GM19240 (cell line): ENCODE results near the gene NKAPD1.
"Not testable (repeated sequence)": the region's sequence is repeated elsewhere in the genome, so short reads cannot be mapped to it uniquely, and the experiment has no call there.

Experiments
- DNase-seq: peaks from one replicate; pipeline ENCODE4 v3.0.0; 2011; ENCODE audit warnings: low spot score; ENCODE audit not compliant: insufficient read length

NKAPD1 gene, protein sequence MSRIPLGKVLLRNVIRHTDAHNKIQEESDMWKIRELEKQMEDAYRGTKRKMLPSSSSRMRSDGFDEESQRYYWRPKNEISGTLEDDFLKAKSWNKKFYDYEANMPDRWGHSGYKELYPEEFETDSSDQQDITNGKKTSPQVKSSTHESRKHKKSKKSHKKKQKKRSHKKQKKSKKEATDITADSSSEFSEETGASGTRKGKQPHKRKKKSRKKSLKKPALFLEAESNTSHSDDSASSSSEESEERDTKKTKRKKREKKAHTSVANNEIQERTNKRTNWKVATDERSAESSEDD

DNA sequence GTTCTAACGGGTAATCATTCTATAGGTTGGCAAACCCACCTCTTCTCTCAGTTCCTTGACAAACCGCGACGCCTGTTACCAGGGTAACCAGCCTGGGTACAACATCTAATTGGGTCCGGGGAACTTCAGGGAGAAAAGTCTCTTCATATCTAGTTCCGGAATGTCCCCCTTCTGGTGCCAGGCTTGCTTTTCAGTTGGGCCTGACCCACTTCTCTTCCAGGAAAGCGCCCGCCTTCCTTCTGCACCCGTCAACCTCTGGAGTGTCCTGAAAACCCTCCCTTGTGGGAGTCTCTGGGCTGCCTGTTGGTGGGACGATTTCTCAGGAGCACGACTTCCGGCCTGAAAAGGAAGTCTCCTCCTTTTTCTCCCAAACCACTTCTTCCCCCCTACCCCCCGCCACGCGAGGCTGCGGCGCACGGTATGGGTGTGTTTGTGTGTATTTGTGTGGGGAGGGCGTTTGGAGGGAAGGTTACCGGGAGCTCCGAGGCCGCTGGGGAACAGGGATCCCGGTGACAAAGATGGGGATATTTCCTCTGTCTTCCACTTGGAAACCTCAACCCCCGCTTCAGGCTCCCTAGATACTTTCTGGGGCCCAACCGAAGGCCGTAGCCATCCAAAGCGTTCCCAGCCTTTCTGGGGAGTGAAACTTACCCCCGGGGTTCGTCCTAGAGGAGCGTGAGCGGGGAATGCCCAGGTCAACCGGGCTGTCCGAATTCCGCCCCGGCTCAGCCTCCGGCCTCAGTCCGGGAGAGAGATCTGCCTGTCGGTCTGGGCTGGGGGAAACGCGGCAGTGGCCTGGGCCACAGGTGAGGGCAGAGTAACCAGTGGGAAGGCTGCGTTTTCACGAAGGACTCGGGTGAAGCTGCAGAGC, at the start of gene NKAPD1, which contains the start of gene PIH1D2:
Gene NKAPD1 (plus strand): TSS at position 359 of the 871 bp plus-strand sequence. CDS start 1,276 bp downstream, outside the sequence.
Gene PIH1D2 (minus strand): TSS at position 77 of the 871 bp plus-strand sequence. CDS start 843 bp downstream, outside the sequence.
- DNase-seq = peak; percentile 50

DNA sequence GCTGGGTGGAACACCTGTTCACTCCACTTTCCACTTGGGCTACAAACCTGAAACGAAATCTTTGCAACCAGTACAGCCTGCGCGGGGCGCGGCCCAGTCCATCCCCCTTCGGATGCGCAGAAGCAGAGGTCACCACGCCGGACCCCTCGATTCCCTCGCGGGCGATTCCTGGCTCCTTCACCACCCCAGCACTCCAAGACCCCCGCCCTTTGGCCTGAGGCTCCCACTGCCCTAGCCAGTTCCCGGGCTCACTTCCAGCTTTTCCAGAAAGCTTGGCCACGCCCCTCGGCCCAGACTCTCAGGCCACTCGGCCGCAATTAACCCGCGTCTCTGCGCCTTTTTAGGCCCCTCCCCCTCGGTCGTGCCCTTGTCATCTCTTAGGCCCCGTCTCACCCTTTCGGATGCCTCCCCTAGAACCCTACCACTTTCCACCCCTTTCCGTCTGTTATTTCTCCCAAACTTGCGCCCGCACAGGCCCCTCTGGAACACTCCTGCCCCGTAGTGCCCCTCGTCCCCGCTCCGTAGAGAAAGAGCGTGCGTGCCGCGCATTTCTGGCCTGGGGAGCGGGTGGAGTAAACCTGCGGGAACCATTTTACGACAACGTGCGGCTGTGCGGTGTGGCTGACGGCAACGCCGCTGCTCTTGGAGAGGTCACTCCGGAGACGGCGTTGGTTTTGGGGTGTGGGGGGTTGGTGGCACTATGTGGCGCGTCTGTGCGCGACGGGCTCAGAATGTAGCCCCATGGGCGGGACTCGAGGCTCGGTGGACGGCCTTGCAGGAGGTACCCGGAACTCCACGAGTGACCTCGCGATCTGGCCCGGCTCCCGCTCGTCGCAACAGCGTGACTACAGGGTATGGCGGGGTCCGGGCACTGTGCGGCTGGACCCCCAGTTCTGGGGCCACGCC, 49.1 kb upstream of the NKAPD1 start, which contains the start of gene DLAT:
Gene DLAT (plus strand): TSS at position 636 of the 906 bp plus-strand sequence. CDS start 65 bp downstream, at position 701.
- DNase-seq = peak; percentile 74

GRCh38 chr11:112025707-112026106, 48.4 kb upstream of the NKAPD1 start:
- DNase-seq = no peak

GRCh38 chr11:112026784-112027410, 47.2 kb upstream of the NKAPD1 start:
- not testable (repeated sequence) for DNase-seq

DNA sequence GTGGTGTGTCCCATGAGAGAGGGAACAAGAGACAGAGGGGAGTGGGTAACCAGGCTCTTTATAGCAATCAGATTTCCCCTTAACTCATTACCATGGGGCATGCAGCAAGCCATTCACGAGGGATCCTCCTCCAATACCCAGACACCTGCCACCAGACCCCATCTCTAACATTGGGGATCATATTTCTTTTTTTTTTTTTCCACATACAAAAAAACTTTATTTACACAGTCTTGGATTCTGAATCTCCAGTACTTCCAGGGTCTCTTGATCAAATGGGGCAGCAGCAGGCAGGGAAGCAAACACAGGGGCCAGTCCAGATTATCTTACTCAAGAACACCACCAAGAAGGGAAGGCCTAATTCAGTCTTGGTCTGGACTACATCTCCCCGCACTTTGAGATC, 44.6 kb upstream of the NKAPD1 start:
- DNase-seq = no peak

GRCh38 chr11:112033902-112034301, 40.2 kb upstream of the NKAPD1 start:
- no peak for DNase-seq

GRCh38 chr11:112037527-112037926, 36.6 kb upstream of the NKAPD1 start:
- no peak for DNase-seq

- DNase-seq = no peak
Measured at GRCh38 chr11:112042161-112042960, 31.7 kb upstream of the NKAPD1 start.

GRCh38 chr11:112042961-112043304, 31.2 kb upstream of the NKAPD1 start:
- DNase-seq = no peak

GRCh38 chr11:112044961-112045360, 29.1 kb upstream of the NKAPD1 start:
- DNase-seq = no peak

DNA sequence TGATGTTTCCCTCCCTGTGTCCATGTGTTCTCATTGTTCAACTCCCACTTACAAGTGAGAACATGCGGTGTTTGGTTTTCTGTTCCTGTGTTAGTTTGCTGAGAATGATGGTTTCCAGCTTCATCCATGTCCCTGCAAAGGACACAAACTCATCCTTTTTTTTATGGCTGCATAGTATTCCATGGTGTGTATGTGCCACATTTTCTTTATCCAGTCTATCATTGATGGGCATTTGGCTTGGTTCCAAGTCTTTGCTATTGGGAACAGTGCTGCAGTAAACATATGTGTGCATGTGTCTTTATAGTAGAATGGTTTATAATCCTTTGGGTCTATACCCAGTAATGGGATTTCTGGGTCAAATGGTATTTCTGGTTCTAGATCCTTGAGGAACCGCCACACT, 27.5 kb upstream of the NKAPD1 start:
- not testable (repeated sequence) for DNase-seq

DNA sequence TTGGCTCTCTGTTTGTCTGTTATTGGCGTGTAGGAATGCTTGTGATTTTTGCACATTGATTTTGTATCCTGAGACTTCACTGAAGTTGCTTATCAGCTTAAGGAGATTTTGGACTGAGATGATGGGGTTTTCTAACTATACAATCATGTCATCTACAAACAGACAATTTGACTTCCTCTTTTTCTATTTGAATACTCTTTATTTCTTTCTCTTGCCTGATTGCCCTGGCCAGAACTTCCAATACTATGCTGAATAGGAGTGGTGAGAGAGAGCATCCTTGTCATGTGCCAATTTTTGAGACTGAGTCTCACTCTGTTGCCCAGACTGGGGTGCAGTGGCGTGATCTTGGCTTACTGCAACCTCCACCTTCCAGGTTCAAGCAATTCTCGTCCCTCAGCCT, 25.8 kb upstream of the NKAPD1 start:
- not testable (repeated sequence) for DNase-seq

- DNase-seq = no peak
Measured at GRCh38 chr11:112049777-112050176, 24.3 kb upstream of the NKAPD1 start.

GRCh38 chr11:112050721-112051120, 23.4 kb upstream of the NKAPD1 start:
- DNase-seq = no peak

GRCh38 chr11:112051768-112052167, 22.3 kb upstream of the NKAPD1 start:
- DNase-seq = no peak

DNA sequence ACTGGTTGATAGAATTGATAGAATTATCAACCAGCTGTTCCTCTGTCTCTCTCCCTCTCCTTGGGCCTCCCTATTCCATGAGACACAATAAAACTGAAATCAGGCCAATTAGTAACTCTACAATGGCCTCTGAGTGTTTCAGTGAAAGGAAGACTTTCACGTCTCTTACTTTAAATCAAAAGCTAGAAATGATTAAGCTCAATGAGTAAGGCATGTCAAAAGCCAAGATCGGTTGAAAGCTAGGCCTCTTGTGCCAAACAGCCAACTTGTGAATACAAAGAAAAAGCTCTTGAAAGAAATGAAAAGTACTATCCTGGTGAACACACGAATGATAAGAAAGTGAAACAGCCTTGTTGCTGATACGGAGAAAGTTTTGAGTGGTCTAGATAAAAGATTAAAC, 16.9 kb upstream of the NKAPD1 start:
- DNase-seq = no peak

GRCh38 chr11:112058103-112058502, 16.0 kb upstream of the NKAPD1 start:
- DNase-seq = no peak

DNA sequence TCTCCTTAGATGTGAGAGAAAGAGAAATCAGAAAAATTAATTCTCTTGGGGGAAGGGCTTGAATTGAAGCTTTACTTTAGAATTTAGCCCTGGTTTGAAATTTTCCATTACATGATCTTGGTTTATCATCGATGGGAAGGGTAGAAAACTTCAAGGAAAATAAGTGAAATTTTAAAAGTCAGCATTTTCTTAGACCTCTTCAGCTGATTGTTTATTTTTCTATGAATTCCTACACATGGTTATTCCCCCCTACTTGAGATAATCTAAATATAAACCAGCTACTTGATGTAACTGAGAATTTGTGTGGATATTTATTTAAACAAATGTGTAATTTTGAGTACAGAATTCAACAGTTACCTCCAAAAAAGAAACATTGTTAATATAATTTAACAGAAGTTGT, 11.2 kb upstream of the NKAPD1 start:
- DNase-seq = no peak

GRCh38 chr11:112082729-112083128, 8.6 kb downstream of the NKAPD1 start:
- no peak for DNase-seq

- DNase-seq = peak; percentile 28
Measured at GRCh38 chr11:112085822-112086421, 11.8 kb downstream of the NKAPD1 start.
